Esophagus muscularis mucosa (tissue), 3 donors: ENCODE results near the gene LYPD6B.

Source experiments
- CTCF ChIP-seq, 3 experiments: fragments of 200-600 bp in 2 of 3; fragments of 450-650 bp in 1 of 3; sonication (generic) in 2 of 3; IDR thresholded peaks; one replicate each; pipeline ENCODE4 v1.5.1; 2017 to 2019; ENCODE audit warnings: antibody characterized with exemption in 3 of 3, mild to moderate bottlenecking in 2 of 3, moderate library complexity in 1 of 3
- POLR2A ChIP-seq: fragments of 450-650 bp; IDR thresholded peaks from one replicate; pipeline ENCODE4 v1.6.1; 2017; ENCODE audit warnings: antibody characterized with exemption, moderate library complexity, mild to moderate bottlenecking, low read depth
- POLR2AphosphoS5 ChIP-seq, 2 donors: sonication (generic); formaldehyde crosslinking; IDR thresholded peaks; one replicate each; pipeline ENCODE4 v1.6.1; 2017; ENCODE audit warnings: antibody characterized with exemption in 2 of 2

- TF ChIP-seq POLR2AphosphoS5 (IDR thresholded peaks at IDR 0.05) (no peak), POLR2A (no peak), CTCF (IDR thresholded peaks at IDR 0.05) (no peak)
These were observed 146.5 kb downstream of the LYPD6B start for GRCh38 chr2:149184991-149185390.
